ENCODE data around the gene CIB2. TPM values are rescaled to one million over a fixed set of nuclear protein-coding genes. Genes with fewer than 3 reads are reported as not detected.

CIB2 gene
- polyA plus RNA-seq, 1 donor (not counting 4 experiments of a cell fraction or from before 2014, with no cell fraction given): 4.1 TPM

DNA sequence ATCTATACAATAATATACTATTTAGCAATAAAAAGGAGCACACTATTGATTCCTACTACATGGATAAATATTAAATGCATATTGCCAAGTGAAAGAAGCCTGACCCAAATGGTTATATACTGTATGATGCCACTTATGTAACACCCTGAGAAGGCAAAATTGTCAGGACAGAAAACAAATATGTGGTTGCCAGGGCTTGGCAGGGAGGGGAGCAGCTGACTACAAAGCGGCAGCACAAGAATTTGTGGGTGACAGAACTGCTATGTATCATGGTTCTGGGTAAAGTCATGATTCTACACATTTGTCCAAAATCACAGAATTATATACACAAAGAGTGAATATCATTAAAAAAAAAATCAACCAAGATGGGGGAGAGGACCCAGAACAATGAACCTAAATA lies 76.3 kb downstream of the CIB2 start:
- TF ChIP-seq, protein P1, sequence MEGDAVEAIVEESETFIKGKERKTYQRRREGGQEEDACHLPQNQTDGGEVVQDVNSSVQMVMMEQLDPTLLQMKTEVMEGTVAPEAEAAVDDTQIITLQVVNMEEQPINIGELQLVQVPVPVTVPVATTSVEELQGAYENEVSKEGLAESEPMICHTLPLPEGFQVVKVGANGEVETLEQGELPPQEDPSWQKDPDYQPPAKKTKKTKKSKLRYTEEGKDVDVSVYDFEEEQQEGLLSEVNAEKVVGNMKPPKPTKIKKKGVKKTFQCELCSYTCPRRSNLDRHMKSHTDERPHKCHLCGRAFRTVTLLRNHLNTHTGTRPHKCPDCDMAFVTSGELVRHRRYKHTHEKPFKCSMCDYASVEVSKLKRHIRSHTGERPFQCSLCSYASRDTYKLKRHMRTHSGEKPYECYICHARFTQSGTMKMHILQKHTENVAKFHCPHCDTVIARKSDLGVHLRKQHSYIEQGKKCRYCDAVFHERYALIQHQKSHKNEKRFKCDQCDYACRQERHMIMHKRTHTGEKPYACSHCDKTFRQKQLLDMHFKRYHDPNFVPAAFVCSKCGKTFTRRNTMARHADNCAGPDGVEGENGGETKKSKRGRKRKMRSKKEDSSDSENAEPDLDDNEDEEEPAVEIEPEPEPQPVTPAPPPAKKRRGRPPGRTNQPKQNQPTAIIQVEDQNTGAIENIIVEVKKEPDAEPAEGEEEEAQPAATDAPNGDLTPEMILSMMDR (optimal IDR thresholded peaks at IDR 0.05 in 1 of 3, IDR thresholded peaks at IDR 0.05 in 1 of 3, conservative IDR thresholded peaks at IDR 0.05 in 1 of 3; ENCODE audit: extremely low read depth in 1 of 3, insufficient read depth in 2 of 3, low read length in 3 of 3): no peak
- TF ChIP-seq EZH2 (IDR thresholded peaks at IDR 0.05; ENCODE audit: low read length): no peak
- Histone ChIP-seq H3K9me1 (ENCODE audit: control insufficient read depth, extremely low read depth, insufficient read depth, low read length) (peaks cover 5% of the 10 kb centered on the region), H4K20me1 (ENCODE audit: control insufficient read depth, extremely low read depth, insufficient read depth, low read length) (no peaks in the 10 kb centered on the region)

More for the DNA sequence above, 76.3 kb downstream of the CIB2 start:
- H3K36me3 ChIP-seq (ENCODE audit: control insufficient read depth in 2 of 2, extremely low read depth in 1 of 2, insufficient read depth in 2 of 2, low read length in 2 of 2): peaks cover 4 to 8% of the 10 kb centered on the region in 2 experiments
- H3K9me3 ChIP-seq (ENCODE audit: control insufficient read depth, low read depth, low read length): no peaks in the 10 kb centered on the region
- FAIRE-seq (no peak), DNase-seq (ENCODE audit: low read depth, low spot score) (no peak)
- H3K27ac ChIP-seq (ENCODE audit: control insufficient read depth, insufficient read depth, low read length): no peak overlapping the region
- dilution Hi-C loops (cut with MboI; ENCODE audit: extremely low pct_ligation_motif_present, low sequenced_read_pairs): no loop called here
- no peak overlapping the region for H2AFZ ChIP-seq (ENCODE audit: control insufficient read depth, low read length)
- peaks cover 26% of the 10 kb centered on the region for H3K4me1 ChIP-seq (ENCODE audit: control insufficient read depth, extremely low read depth, insufficient read depth, low read length)
- no peak overlapping the region for H3K4me2 ChIP-seq (ENCODE audit: control insufficient read depth, extremely low read depth, insufficient read depth, low read depth, low read length)
- H3K79me2 ChIP-seq (ENCODE audit: control insufficient read depth, insufficient read depth, low read length): peaks cover 43% of the 10 kb centered on the region
- no peaks in the 10 kb centered on the region for H3K27me3 ChIP-seq (ENCODE audit: control insufficient read depth, extremely low read depth, insufficient read depth, low read length)
- no peak overlapping the region for H3K9ac ChIP-seq (ENCODE audit: control insufficient read depth, extremely low read depth, insufficient read depth, low read length)
- no peak overlapping the region for H3K4me3 ChIP-seq (ENCODE audit: control insufficient read depth in 2 of 3, extremely low read depth in 1 of 3, insufficient read depth in 2 of 3, low read depth in 1 of 3, low read length in 3 of 3)

Small RNA genes lying within 50 kb of the gene (small RNA-seq; reads per million reads assigned to genes)
- gene RF00092 (ENCODE audit: insufficient read length in 3 of 3, low read depth in 3 of 3, low replicate concordance in 1 of 3): 0 reads per million in 3 experiments

Other genes starting within 250 kb of the CIB2 start
- gene TBC1D2B, start 53.7 kb downstream of the CIB2 start, polyA plus RNA-seq: 17.7 to 27.0 TPM (median 26.1 TPM) in 3 replicates
- gene SH2D7, start 38.9 kb downstream of the CIB2 start, polyA plus RNA-seq: not detected in 3 replicates
- 59.4 to 118 TPM (median 110 TPM) in 3 replicates for gene IDH3A, start 17.9 kb upstream of the CIB2 start, polyA plus RNA-seq
- gene ACSBG1, start 103.1 kb upstream of the CIB2 start, polyA plus RNA-seq: 0.01 to 0.06 TPM in 2 of 3 replicates, not detected in the other
- 4.1 to 5.7 TPM (median 4.6 TPM) in 3 replicates for gene DNAJA4, start 133.1 kb upstream of the CIB2 start, polyA plus RNA-seq
- gene SKIC8, start 168.2 kb upstream of the CIB2 start, polyA plus RNA-seq: 84.5 to 101 TPM (median 86.5 TPM) in 3 replicates
- not detected in 3 replicates for gene CRABP1, start 208.9 kb upstream of the CIB2 start, polyA plus RNA-seq

Measured in keratinocyte (primary cell).